Right atrium auricular region (tissue), 2 donors: ENCODE results near the gene LTBP1. TPM values are rescaled to one million over a fixed set of nuclear protein-coding genes. Genes with fewer than 3 reads are reported as not detected.

Experiments used
- DNase-seq: peaks from one replicate; pipeline ENCODE4 v3.0.0-alpha.2; 2019; ENCODE audit warnings: low spot score
- H3K27ac ChIP-seq, 2 donors: fragments of 200-600 bp; sonication (generic); 1 replicate in 1 of 2; 2 replicates in 1 of 2; pipeline ENCODE4 v1.5.1; 2016 to 2019
- H3K27me3 ChIP-seq, 2 donors: fragments of 200-600 bp; sonication (generic); one replicate each; pipeline versions ENCODE4 v1.5.1 to v1.6.0; 2017 to 2019
- H3K36me3 ChIP-seq: fragments of 200-600 bp; sonication (generic); one replicate; pipeline ENCODE4 v1.5.1; 2016
- H3K4me1 ChIP-seq, 2 donors: fragments of 200-600 bp; sonication (generic); one replicate each; pipeline versions ENCODE4 v1.5.1 to v1.6.0; 2017 to 2019
- H3K4me3 ChIP-seq, 2 donors: fragments of 200-600 bp; sonication (generic); 1 replicate in 1 of 2; 2 replicates in 1 of 2; pipeline ENCODE4 v1.5.1; 2017 to 2019; ENCODE audit warnings: mild to moderate bottlenecking in 1 of 2, moderate library complexity in 1 of 2
- H3K9me3 ChIP-seq, 2 donors: fragments of 200-600 bp; sonication (generic); one replicate each; pipeline ENCODE4 v1.5.1; 2019
- total RNA-seq, 2 donors: library from RNA; depleted of rRNA; stranded (reverse); fragments of >200 nt; gene quantifications; one replicate each; pipeline ENCODE4 v1.1.0, GENCODE V29; 2016
- TF ChIP-seq, protein P1 (sequence below), 2 donors: fragments of 200-600 bp; sonication (generic); IDR thresholded peaks; one replicate each; pipeline ENCODE4 v1.5.1; 2019; ENCODE audit warnings: antibody characterized with exemption in 2 of 2

Gene LTBP1
- total RNA-seq, 2 donors from 2014 or later: 168 to 291 TPM

DNA sequence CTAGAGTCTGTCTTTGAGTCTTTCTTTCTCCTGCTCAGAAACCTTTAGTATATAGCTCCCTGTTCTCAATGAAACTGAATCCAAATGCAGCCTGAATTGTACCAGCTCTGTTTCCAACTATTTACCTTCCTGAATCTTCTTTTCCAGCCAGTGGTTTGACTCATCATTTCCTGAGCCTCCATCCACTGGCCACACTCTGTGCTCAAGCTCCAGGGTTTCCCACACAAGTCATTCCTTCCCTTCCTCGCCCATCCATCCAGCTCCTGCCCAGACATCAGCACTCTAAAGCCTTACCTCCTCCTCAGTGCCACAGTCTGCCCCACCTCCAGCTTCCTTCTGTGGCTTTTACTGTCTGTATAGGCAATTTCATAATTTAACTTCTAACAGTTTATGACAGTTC, 296.1 kb downstream of the LTBP1 start:
- no peak overlapping the region for H3K4me3 ChIP-seq
- H3K4me1 ChIP-seq: peaks cover 0 to 11% of the 10 kb centered on the region in 2 donors
- no peaks in the 10 kb centered on the region for H3K36me3 ChIP-seq
- H3K27me3 ChIP-seq: no peaks in the 10 kb centered on the region
- H3K27ac ChIP-seq: no peak overlapping the region
- no peak for DNase-seq
- TF ChIP-seq, protein P1, sequence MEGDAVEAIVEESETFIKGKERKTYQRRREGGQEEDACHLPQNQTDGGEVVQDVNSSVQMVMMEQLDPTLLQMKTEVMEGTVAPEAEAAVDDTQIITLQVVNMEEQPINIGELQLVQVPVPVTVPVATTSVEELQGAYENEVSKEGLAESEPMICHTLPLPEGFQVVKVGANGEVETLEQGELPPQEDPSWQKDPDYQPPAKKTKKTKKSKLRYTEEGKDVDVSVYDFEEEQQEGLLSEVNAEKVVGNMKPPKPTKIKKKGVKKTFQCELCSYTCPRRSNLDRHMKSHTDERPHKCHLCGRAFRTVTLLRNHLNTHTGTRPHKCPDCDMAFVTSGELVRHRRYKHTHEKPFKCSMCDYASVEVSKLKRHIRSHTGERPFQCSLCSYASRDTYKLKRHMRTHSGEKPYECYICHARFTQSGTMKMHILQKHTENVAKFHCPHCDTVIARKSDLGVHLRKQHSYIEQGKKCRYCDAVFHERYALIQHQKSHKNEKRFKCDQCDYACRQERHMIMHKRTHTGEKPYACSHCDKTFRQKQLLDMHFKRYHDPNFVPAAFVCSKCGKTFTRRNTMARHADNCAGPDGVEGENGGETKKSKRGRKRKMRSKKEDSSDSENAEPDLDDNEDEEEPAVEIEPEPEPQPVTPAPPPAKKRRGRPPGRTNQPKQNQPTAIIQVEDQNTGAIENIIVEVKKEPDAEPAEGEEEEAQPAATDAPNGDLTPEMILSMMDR (IDR thresholded peaks at IDR 0.05): no peak
- H3K9me3 ChIP-seq: no peaks in the 10 kb centered on the region

DNA sequence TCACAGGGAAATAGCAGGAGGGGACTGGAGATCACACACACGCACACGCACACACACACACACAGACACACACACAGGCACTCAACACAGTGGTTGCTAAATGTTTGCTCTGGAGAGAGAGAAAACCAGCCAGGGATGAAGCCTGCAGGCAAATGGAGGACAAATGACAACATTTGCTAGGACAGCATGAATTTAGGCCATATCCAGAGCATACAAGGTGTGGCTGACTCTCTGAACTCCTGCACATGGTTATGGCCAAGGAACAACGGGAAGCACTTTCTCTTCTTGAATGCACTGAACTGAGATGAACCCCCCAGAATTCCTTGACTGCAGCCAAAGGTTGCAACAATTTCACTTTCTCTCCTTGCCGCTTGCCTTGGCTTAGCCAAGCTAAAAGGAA, 299.7 kb downstream of the LTBP1 start:
- Histone ChIP-seq H3K27ac (peak overlapping the region in 1 of 2 donors; percentile 1), H3K4me1 (peaks cover 0 to 9% of the 10 kb centered on the region in 2 donors), H3K27me3 (no peaks in the 10 kb centered on the region), H3K4me3 (no peak overlapping the region), H3K36me3 (peaks cover 11% of the 10 kb centered on the region), H3K9me3 (no peaks in the 10 kb centered on the region)
- TF ChIP-seq, protein P1 (IDR thresholded peaks at IDR 0.05): no peak
- DNase-seq: no peak

DNA sequence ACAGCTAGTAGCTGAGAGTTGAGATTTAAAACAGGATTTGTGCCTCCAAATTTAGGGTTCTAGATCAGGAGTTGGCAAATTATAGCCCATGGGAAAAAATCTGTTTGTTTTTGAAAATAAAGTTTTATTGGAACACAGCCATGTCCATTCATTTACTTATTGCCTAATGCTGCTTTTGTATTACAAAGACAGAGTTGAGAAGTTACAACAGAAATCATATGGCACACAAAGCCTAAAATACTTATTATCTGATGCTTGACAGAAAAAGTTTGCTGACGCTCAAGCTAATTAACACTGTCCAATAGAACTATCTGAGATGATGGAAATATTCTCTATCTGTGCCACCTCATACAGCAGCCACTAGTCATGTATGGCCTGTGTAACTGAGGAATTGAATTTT, 300.6 kb downstream of the LTBP1 start:
- TF ChIP-seq, protein P1 (IDR thresholded peaks at IDR 0.05): no peak
- no peaks in the 10 kb centered on the region for H3K27me3 ChIP-seq
- peaks cover 0 to 5% of the 10 kb centered on the region in 2 donors for H3K4me1 ChIP-seq
- no peak overlapping the region for H3K4me3 ChIP-seq
- peaks cover 17% of the 10 kb centered on the region for H3K36me3 ChIP-seq
- peak overlapping the region; percentile 1 to 14 for H3K27ac ChIP-seq
- DNase-seq: no peak
- H3K9me3 ChIP-seq: no peaks in the 10 kb centered on the region

DNA sequence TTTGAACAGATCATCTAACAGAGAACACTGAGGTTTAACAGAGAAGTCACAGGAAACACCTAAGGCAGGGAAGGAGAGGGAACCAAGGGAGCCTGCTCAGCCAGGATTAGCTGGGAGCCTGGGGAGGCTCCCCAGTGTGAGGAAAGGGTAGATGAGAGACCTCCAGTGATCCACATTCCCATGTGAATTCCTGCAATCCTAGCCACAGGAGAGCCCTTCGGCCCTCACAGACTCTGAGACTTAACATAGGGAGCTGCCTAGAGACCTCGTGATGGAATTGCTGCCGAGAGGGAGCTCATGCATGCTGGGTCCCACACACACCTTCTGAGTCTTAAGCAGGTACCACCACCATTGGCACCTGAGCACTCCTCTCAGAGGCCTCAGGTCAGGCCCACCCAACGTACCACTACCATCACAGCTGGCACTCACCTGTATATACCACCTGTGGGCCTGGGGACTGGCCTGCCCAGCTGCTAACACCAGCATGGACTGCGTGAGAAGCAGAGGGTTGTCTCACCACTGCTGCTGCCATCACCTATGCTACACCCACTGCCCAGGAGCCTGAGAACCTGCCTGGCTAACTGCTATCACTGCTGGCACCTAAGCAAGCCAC, 303.8 kb downstream of the LTBP1 start:
- Histone ChIP-seq H3K27me3 (no peaks in the 10 kb centered on the region), H3K27ac (no peak overlapping the region), H3K4me3 (no peak overlapping the region), H3K9me3 (no peaks in the 10 kb centered on the region), H3K36me3 (peaks cover 35% of the 10 kb centered on the region), H3K4me1 (peaks cover 0 to 5% of the 10 kb centered on the region in 2 donors)
- no peak for DNase-seq
- TF ChIP-seq, protein P1 (IDR thresholded peaks at IDR 0.05): no peak

DNA sequence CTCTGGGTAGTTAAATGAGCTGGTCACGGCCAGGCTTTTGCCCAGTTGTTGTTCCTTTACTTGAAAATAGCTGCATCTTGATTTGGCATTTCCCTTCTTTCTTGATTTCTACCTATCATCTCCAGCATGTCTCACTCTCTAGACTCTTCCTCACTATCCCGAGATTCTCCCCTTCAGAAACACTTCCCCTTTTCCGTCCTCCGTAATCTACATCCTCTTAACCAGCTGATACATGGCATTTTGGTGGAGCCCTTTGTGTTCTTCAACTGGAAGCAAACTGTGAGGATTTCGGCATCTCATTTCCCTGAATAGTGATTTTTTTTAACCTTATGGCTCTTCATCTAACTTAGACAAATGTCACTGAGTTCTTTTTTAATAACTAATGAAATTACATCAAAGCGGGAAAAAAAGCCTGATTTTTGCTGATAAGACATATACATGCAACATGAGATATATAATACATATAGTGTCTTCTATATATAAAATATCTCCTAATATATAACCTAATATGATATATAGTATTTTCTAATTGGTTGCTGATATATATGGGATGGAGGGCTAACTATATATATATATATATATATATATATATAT, 309.5 kb downstream of the LTBP1 start:
- Histone ChIP-seq H3K36me3 (peaks cover 56% of the 10 kb centered on the region), H3K9me3 (no peaks in the 10 kb centered on the region), H3K27ac (no peak overlapping the region), H3K4me3 (no peak overlapping the region), H3K27me3 (no peaks in the 10 kb centered on the region), H3K4me1 (no peaks in the 10 kb centered on the region)
- TF ChIP-seq, protein P1 (IDR thresholded peaks at IDR 0.05): no peak
- DNase-seq: no peak
